Stimulated activated CD8-positive, alpha-beta memory T cell treated with anti-CD3 and anti-CD28 coated beads, Interleukin-7, amount 100 ng/mL, for 4 hours (primary cell): ENCODE results near the gene HECTD4.

ENCODE experiments used
- DNase-seq, 2 donors: peaks; one replicate each; pipeline ENCODE4 v3.0.0-alpha.2; 2020; ENCODE audit warnings: low read depth in 2 of 2

Gene HECTD4

GRCh38 chr12:112178796-112179195 lies 203.4 kb downstream of the HECTD4 start:
- no peak for DNase-seq

- DNase-seq = no peak
Measured at GRCh38 chr12:112176321-112177010, 205.8 kb downstream of the HECTD4 start.

GRCh38 chr12:112175361-112176155 lies 206.7 kb downstream of the HECTD4 start:
- no peak for DNase-seq

- DNase-seq = no peak
Measured at GRCh38 chr12:112172556-112173324, 209.5 kb downstream of the HECTD4 start.

GRCh38 chr12:112170971-112171596 lies 211.1 kb downstream of the HECTD4 start:
- no peak for DNase-seq

GRCh38 chr12:112170376-112170775 lies 211.9 kb downstream of the HECTD4 start:
- no peak for DNase-seq

GRCh38 chr12:112169966-112170365 lies 212.3 kb downstream of the HECTD4 start:
- DNase-seq = no peak

GRCh38 chr12:112169161-112169872 lies 212.9 kb downstream of the HECTD4 start:
- no peak for DNase-seq

- no peak for DNase-seq
Measured at GRCh38 chr12:112168561-112168971, 213.7 kb downstream of the HECTD4 start.

GRCh38 chr12:112167718-112168525 lies 214.3 kb downstream of the HECTD4 start:
- no peak for DNase-seq

GRCh38 chr12:112167031-112167461 lies 215.2 kb downstream of the HECTD4 start:
- DNase-seq = no peak

- DNase-seq = no peak
Measured at GRCh38 chr12:112166051-112167015, 215.9 kb downstream of the HECTD4 start.

- DNase-seq = no peak
Measured at GRCh38 chr12:112165624-112166023, 216.6 kb downstream of the HECTD4 start.

GRCh38 chr12:112164011-112164660 lies 218.1 kb downstream of the HECTD4 start:
- no peak for DNase-seq

- DNase-seq = no peak
Measured at GRCh38 chr12:112163471-112163991, 218.7 kb downstream of the HECTD4 start.

- no peak for DNase-seq
Measured at GRCh38 chr12:112163056-112163455, 219.2 kb downstream of the HECTD4 start.

GRCh38 chr12:112162241-112162790 lies 219.9 kb downstream of the HECTD4 start:
- DNase-seq = no peak

GRCh38 chr12:112161711-112162110 lies 220.5 kb downstream of the HECTD4 start:
- no peak for DNase-seq
